Measurements from ENCODE around the gene GTF2H4. TPM values are rescaled to one million over a fixed set of nuclear protein-coding genes. Genes with fewer than 3 reads are reported as not detected.
"Not testable (repeated sequence)": the region's sequence is repeated elsewhere in the genome, so short reads cannot be mapped to it uniquely, and the experiment has no call there.

Gene GTF2H4
- total RNA-seq (10 to 100 TPM in 7 of 9 donors, 1 to 10 TPM in 2; 3.7 to 48.6 (median 17.4) TPM), polyA plus RNA-seq (10 to 100 TPM; 30.8 to 71.9 (median 57.8) TPM)
- long read RNA-seq, donor 1, partial matches to known transcripts = 0 of 4 reads
- long read RNA-seq, donor 1, other reads (novel, unspliced or antisense) = 0 of 4 reads
- long read RNA-seq, donor 2, partial matches to known transcripts = 0 of 1 reads
- long read RNA-seq, donor 2, other reads (novel, unspliced or antisense) = 0 of 1 reads
- long read RNA-seq, donor 3, partial matches to known transcripts = 0 of 2 reads
- long read RNA-seq, donor 3, other reads (novel, unspliced or antisense) = 0 of 2 reads
- long read RNA-seq, donor 4 = 0 reads
- long read RNA-seq, donor 5, partial matches to known transcripts = 0 of 8 reads
- long read RNA-seq, donor 5, other reads (novel, unspliced or antisense) = 6 of 8 reads
- long read RNA-seq, donor 6, partial matches to known transcripts = 1 of 4 reads
- long read RNA-seq, donor 6, other reads (novel, unspliced or antisense) = 3 of 4 reads
- long read RNA-seq, donor 7 = 0 reads
- long read RNA-seq, donor 8, partial matches to known transcripts = 0 of 5 reads
- long read RNA-seq, donor 8, other reads (novel, unspliced or antisense) = 0 of 5 reads
- long read RNA-seq, donor 9, partial matches to known transcripts = 0 of 1 reads
- long read RNA-seq, donor 9, other reads (novel, unspliced or antisense) = 0 of 1 reads
- long read RNA-seq, donor 10, partial matches to known transcripts = 0 of 3 reads
- long read RNA-seq, donor 10, other reads (novel, unspliced or antisense) = 0 of 3 reads

DNA sequence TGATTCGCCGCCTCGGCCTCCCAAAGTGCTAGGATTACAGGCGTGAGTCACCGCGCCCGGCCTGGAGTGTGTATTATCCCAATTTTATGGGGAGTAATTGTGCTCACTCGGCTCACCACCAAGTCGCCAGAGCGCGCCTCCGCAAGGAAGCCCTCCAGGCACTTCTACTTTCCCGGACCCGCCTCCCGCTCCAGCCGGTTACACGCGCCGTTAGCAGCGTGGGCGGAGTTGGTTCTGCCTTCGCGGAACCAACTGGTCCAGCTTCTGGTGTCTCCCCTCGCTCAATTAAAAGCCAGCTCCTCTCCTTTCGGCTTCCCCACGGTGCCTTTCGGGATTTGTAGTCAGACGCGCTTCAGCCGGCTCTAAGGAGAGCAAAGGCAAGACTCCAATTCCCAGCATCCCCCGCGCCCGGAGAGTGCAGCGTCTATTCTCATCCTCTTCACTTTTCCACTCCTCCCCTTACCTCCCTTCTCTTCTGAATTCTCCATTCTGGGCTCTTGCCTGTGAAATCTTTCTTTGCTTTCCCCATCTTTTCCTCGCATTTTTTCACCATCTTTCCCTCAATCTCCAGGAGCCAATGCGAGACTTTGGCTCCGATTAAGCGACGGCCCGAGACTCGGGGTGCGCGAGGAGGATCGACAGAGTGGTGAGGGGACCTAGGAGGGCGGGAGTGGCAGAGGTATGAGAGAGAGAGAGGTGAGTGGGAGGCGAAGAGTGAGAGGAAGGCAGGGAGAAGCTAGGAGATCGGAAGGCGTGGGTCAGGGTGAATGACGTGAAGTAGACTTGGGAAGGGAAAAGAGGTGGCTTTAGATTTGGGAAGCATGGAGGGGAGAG is at the start of gene GTF2H4:
TSS of gene GTF2H4 (plus strand) at position 450 of the 834 bp plus-strand sequence.
- TF ChIP-seq CTCF (IDR thresholded peaks at IDR 0.05) (no peak), POLR2A (IDR thresholded peaks at IDR 0.05) (peak in 1 of 2 donors; percentile 63)
- Histone ChIP-seq H3K27ac (peak within 1 kb of the TSS in 1 of 5 donors; percentile 29), H3K4me3 (peak within 1 kb of the TSS; percentile 48 to 99 (median 56)), H3K4me1 (replicated peaks in 1 of 2) (peaks cover 5 to 11% of the 10 kb centered on the region in 2 donors), H3K36me3 (replicated peaks in 1 of 2) (peaks cover 0 to 33% of the 10 kb centered on the region in 2 donors), H3K27me3 (no peaks in the 10 kb centered on the region), H3K9me3 (replicated peaks in 1 of 3) (no peaks in the 10 kb centered on the region)
- intact Hi-C loops (cut with DNase I) = no loop called here
- DNase-seq = peak; percentile 95 to 99 (median 98)
- 0 to 1% (median 1%) methylated on average over 33 to 49 of the region's 49 CpGs for WGBS, 4 donors

GRCh38 chr6:30859726-30860125 is 48.3 kb upstream of the GTF2H4 start:
- not testable (repeated sequence) for H3K27me3 ChIP-seq

DNA sequence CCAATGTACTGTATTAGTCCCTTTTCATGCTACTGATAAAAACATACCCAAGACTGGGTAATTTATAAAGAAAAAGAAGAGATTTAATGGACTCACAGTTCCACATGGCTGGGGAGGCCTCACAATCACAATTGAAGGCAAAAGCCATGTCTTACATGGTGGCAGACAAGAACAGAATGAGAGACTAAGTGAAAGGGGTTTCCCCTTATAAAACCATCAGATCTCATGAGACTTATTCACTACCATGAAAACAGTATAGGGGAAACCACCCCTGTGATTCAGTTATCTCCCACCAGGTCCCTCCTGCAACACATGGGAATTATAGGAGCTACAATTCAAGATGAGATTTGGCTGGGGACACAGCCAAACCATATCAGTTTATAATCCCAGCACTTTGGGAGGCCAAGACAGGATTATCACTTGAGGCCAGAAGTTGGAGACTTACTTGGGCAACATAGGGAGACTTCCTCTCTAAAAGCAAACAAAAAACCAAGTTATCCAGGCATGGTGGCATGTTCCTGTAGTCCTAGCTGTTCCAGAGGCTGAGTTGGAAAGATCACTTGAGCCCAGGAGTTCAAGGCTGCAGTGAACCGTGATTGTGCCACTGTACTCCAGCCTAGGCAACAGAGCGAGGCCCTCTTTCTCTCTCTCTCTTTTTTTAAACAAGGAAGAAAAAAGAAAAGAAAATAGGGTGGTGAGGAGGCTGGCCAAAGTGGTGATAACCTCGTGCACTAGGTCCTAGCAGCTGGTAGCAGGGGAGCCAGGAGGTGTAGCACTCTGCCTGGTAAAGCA is 46.6 kb upstream of the GTF2H4 start:
- no peaks in the 10 kb centered on the region for H3K36me3 ChIP-seq (replicated peaks in 1 of 2)
- H3K27me3 ChIP-seq = no peaks in the 10 kb centered on the region
- DNase-seq = no peak
- no peak overlapping the region for H3K27ac ChIP-seq
- no peaks in the 10 kb centered on the region for H3K9me3 ChIP-seq (replicated peaks in 1 of 3)
- TF ChIP-seq CTCF (IDR thresholded peaks at IDR 0.05) (no peak), POLR2A (IDR thresholded peaks at IDR 0.05) (no peak)
- no peak overlapping the region for H3K4me3 ChIP-seq
- 52 to 71% (median 61%) methylated on average over 3 of the region's 3 CpGs for WGBS, 4 donors
- intact Hi-C loops (cut with DNase I) = no loop called here
- peaks cover 0 to 13% of the 10 kb centered on the region in 2 donors for H3K4me1 ChIP-seq (replicated peaks in 1 of 2)

More at GRCh38 chr6:30859726-30860125, 48.3 kb upstream of the GTF2H4 start:
- WGBS, 4 donors = 94 to 100% (median 95%) methylated on average over 4 of the region's 4 CpGs
- DNase-seq; H3K4me3 ChIP-seq; H3K36me3 ChIP-seq (replicated peaks in 1 of 2); H3K9me3 ChIP-seq (replicated peaks in 1 of 3); intact Hi-C loops (cut with DNase I); H3K27ac ChIP-seq: not testable (repeated sequence)
- H3K4me1 ChIP-seq (replicated peaks in 1 of 2) = peaks cover 0 to 13% of the 10 kb centered on the region in 2 donors

Data from adrenal gland (tissue), 19 donors.